GM19240 (cell line): Measurements from ENCODE around the gene CNGA3.
A peak's percentile ranks its signal among the peaks of the same experiment; 100 is the strongest.

Source experiments
- DNase-seq: peaks from one replicate; pipeline ENCODE4 v3.0.0; 2011; ENCODE audit warnings: low spot score; ENCODE audit not compliant: insufficient read length

Gene CNGA3

DNA sequence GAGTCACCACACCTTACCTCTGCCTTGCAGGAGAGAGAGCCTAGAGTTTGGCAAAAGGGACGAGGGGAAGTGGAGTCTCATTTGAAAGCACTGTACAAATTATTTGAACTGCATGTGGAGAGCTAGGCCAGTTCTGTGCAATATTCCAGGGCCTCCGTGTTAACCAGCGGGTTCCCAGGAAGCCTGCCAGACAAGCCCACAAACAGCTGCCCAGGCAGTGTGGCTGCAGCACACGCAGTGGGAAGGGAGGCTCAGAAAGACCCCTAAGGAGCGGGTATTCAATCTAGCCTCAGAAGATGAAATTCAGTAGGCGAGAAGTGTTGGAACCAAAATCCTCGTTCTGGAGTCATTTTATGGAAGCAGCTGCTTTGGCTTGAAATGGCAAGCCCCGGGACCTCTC lies 30.7 kb downstream of the CNGA3 start:
- no peak for DNase-seq

DNA sequence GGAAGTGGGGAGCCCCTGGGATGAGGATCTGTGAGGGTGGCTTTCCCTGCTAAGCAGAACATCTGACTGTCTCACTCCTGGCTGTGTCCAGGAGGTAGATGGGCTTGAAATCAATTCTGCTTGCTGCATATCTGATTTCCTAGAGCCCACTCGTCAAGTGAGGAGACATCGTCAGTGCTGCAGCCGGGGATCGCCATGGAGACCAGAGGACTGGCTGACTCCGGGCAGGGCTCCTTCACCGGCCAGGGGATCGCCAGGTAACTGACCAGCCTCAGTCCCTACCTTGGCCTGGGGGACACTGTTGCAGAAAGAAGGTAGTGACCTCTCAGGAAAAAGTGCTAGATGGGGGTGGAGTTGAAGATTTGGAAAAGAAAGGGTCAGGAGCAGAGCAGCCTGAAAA lies 31.3 kb downstream of the CNGA3 start:
- no peak for DNase-seq

DNA sequence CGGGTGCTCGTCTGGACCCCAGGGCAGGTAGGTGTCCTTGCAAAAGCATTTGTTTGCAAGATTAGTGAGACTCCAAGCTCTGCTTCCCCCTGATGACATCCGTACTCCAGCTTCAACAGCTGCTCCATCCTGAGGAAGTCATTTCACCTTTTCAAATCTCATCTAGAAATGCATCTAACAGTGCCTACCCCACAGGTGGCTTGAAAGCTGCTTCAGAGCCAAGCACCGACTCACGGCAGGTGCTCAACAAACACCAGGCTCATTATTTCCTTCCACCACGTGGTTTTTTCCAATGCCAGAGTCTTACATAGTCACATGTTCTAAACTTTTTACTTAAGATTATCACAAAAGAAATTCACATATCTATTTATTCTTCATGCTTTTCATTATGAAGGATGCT lies 31.9 kb downstream of the CNGA3 start:
- no peak for DNase-seq

DNA sequence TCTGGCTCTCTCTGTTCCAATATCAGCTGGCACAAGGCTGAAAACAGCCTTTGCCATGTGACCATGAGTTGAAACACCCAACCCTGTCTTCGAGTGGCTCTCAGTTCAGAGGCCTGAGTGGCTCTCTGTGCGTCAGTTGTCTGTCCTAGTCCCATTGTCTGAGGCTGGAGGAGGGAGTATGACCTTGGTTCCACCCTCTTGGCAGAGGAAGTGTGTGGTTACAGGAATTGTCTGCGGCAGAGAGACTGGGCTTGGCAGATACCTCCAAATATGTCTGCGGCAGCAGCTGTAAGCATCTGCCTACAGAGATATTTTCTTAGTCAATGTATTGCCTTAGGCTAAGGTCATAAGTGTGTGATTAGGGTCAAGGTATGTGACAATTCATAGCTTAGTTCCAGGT lies 32.6 kb downstream of the CNGA3 start:
- DNase-seq: no peak

DNA sequence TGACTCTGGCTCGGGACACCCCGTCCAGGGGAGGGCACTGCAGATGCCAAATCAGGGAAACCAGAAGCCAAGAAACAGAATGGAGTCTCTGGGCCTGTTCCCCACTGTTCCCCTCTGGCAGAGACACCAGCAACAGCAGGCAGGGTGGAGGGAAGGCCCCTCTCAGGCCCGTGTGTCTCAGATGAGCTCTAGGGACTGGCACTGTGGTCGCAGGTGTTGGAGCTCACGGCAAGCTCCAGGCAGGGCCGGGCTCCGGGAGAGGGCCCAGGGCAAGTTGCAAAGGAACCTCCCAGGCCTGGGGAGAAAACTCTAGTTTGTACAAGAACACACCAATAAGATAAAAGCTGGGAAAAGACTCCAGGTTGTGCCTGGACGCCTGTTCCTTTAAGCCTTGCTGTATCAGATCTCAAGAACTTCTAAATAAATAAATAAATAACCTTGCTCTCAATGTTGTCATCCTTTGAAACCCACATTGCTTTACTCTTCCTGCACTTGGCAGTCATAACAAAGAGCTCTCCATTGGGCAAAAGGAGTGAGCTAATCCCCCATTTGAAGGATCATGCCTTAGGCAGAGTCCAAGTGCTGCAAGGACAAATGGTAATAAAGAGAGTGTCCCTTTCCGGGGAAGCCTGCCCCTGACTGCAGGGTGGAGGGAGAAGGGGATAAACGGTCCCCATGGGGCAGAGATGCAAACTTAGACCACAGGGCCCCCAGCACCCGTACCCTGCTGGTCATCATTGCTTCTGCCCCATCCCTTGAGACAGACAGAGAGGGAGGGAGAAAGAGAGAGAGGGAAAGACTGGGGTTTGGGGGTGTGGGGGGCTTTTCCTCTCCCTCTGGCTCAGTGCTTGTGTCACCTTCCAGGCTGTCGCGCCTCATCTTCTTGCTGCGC lies 33.3 kb downstream of the CNGA3 start:
- DNase-seq: no peak

DNA sequence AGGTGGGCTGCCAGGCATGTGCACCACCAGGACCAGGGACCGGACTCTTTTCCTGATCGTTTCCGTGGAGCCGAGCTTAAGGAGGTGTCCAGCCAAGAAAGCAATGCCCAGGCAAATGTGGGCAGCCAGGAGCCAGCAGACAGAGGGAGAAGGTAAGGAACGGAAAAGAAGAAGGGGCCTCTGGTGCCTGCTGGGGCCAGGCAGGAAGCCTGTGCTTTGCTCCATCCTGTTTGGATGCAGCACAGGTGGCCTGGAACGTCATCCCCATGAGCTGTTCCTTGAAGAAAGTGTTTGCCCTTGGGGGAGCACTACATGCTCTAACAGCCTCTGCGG lies 33.9 kb downstream of the CNGA3 start:
- no peak for DNase-seq

DNA sequence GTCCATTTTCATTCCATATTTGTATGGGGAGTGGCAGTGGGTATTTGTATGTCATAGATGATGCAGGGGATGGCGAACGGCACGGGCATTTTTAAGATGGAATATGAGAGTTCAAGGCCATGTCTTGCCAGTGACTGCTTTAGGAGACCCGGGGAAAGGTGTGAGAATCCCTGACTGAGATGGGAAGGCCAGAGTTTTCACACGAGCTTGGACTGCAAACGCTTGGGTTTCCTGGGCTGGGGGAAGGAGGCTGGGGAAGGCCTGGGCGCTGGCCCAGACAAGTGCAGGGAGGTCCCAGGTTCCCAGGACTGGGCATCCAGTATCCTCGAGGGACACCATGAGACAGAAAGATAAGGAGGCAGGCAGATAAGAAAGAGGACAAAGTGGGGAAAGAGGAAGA lies 35.2 kb downstream of the CNGA3 start:
- no peak for DNase-seq

DNA sequence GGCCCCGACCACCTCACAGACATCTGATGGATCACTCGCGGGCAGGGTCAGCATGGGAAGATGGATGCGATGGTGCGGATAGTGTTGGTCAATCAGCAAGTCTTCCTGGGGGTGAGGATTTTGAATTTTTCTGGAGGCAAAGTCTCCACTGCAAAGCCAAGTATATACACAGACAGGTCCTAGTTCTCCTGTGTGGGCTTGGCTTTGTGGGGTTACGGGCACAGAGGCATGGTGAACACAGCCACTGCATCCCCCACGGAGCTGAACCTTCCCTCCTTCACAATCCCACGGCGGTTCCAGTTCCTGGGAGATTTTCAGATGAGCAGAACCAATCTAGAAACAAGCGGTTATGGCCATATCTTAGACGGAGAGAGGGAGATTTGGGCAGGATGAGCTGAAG lies 35.8 kb downstream of the CNGA3 start:
- no peak for DNase-seq

DNA sequence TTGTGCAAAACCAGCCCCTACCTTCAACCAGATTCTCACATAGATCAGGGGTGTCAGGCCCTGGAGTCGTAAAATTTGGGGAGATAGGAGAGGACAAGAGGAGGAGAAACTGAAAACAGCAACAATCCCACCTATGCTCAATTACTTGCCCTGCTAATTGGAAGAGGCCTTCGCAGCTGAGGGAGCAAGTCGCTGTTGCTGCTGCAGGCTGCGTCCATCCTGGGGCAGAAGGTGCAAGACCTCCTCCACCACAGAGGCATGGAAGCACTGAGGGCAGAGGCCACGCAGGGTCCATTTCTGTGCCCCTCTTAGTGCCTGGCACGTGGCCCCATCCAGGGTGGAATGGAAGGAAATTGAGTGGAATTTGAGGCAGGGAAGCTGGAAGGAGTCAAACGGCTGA lies 36.5 kb downstream of the CNGA3 start:
- no peak for DNase-seq

DNA sequence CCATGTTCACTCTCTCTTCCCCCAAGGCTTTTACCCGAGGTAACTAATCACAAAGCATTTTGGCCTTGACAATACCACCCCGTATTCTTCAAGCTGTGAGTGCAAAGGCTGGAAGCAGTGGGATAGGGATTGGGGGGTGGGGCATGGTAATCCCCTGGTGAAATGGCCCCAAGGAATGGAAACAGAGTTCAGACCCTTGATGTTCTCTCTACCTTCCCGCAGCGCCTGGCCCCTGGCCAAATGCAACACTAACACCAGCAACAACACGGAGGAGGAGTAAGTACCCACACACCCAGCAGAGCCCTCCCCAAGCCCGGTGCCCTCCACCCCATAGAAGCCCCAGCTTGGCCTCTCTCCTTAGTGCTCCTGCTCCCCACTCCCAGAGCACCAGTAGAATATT lies 36.9 kb downstream of the CNGA3 start:
- no peak for DNase-seq

DNA sequence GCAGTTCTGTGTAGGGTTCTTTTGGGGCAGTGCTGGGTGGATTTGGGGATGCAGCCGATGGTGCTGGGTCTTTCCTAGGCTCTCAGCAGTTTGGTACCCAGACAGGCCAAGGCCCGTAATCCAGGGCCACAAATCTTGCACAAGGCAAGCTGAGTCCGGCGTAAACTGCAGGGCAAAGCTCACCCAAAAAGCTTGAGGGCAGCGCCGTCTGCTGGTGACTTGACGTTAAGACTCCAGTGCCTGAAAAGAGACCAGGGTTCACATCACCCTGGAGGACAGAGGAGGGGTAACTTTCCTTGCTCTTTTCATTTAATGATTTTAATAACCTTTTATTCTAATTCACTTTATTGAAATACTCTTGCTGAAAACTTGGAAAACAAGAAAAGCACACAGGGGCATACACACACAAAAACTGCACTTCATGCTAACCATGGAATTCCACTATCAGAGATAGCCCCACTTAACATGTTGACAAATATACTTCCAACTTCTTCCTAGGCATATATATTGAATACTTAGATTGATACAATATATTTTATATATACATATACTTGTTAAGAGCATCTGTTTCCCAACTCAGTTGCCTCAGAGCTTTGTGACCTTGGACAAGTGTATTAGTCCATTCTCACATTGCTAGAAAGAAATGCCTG lies 38.9 kb downstream of the CNGA3 start:
- DNase-seq: peak; percentile 93

DNA sequence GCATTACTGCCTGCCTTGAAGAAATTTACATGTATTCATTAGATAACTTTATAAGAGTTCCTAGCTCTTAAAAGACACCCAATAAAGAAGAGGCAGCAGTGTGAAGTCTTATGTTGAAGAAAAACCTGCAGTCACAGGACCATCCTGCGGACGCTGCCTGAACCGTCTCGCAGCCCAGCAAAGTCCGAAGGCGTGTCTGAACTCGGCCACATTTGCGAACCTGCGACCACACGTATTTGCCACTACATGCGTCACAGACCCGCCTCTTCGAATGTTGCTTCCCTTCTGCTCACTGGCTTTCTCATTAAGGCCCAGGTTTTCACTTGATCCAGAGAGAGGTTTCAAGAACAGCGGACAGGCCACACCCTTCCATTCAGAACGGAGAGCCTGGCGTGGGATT lies 41.2 kb downstream of the CNGA3 start:
- DNase-seq: no peak

DNA sequence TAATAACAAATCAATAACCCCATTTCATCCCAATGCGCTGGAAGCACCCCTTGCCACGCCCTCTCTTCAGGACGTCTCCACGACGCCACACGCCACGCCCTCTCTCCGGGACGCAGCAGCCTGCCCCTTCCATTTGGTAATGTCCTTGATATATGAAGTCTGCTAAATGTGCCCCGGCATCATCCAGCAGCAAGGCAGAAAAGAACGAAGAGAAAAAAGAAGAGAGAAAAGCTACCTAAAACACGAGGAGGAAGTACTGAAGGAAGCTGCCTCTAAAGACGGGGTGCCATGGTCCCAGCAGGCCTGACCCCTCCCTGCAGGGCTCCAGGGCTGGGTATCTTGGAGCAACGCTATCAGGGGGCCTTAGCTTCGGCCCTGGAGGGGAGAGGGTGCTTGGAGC lies 41.8 kb downstream of the CNGA3 start:
- no peak for DNase-seq

DNA sequence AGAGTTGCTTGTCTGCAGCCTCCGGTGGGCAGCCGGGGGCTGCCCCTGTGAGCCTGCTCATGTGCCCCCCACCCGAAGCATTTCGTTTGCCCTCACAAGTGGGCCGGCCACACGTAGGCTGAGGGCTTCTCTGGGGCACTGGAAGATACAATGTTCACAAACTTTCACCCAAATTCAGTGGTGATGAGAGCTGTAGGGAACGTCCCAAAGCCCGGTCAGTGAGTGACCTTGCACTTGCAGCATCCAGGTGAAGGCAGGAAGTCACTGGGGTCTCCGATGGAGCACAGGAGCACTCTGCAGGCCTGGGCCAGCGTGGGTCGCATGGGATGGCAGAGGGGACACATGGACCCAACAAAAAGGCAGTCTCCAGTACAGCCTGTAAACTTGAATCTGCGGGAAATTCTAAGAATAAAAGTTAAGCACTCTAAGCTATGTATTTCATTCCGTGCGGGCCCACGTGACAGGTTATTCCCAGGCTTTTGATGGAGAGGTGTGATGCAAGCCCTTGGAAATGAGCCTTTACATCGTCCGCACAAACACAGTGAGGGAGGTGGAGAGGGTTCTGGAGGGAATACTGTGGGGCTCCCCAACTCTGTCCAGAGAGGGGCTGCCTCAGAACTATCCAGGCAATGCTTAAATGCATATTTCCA lies 42.5 kb downstream of the CNGA3 start:
- no peak for DNase-seq

DNA sequence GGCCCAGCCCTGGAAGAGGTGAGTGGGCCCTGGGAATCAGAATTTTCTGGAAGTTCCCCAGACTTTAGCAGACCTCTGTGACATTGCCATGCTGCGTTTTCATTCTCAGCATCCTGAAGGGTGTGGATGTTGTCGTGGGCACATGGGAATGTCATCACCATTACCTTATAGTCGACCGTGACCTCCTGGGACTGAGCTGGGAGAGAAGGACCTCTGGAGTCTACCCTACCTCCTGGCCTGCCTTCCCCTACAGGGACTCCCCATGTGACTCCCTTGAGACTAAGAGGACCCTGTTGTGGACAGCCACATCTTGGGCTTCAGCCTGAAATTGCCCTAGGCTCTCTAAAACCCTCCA lies 43.0 kb downstream of the CNGA3 start:
- DNase-seq: no peak

DNA sequence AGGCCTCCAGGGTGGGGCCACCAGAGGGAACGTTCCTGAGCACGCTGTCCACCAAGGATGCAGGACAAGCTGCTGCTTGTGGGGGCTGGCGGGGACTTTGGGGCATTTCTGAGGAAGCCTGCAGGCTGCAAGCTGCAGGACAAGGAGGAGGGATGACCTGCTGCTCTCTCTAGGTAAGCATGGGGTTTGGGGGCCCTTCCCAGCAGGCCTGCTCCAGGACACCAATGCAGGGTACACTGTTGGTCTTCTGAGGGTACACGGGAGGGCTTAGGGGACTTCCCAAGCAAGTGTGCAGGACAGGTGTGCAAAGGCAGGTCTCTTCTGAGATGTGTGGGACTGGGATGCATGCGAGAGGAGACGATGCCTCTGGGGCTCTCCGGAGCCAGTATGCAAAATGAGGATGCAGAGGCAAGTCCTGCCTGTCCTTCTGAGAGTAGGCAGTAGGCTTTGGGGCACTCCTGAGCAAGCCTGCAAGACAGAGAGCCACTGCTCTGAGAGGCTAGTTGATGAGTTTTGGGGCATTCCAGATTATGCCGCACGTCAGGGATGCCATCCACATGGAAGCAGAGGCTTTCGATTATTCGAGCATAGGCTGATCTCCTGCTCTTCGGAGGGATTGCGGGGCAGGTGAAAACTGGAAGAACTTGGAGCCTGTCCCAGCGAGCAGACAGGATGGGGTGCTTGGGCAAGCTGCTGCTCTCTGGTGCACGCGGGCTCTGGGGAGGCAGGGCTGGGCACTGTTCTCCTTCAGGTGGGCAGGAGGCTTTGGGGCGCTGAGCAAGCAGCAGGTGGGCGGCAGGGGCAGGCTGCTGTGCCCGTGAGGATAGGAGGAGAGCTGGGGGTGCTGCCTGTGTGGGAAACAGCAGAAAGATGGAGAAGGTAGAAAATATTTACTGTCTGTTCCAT lies 44.6 kb downstream of the CNGA3 start:
- no peak for DNase-seq

DNA sequence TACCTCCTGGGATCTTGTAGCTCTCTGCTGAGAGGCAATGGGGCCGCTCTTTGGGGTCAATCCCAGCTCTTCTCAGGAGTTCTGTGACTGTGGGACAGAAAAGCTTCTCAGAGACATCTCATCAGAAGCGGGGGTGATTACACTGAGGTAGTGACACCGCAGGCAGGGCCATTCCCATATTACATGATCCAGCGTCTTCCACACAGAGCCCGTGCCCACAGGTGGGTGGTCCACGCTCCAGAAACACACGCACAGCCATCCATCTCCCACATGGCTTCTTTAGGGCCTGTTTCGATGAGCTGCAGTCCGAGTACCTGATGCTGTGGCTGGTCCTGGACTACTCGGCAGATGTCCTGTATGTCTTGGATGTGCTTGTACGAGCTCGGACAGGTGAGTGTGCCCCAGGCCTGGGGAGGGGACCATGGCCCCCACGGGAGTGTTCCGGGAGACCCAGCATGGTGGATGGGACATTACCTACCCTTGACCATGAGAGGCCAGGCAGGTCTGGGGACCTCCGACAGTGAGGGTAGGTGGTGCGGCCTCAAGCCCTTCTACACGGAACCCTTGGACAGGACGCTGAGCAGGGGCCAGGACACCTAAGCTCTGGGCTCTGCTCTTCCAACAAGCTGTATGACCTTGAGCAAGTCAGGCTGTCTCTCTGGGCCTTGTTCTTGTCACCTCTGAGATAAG lies 45.5 kb downstream of the CNGA3 start:
- DNase-seq: no peak

DNA sequence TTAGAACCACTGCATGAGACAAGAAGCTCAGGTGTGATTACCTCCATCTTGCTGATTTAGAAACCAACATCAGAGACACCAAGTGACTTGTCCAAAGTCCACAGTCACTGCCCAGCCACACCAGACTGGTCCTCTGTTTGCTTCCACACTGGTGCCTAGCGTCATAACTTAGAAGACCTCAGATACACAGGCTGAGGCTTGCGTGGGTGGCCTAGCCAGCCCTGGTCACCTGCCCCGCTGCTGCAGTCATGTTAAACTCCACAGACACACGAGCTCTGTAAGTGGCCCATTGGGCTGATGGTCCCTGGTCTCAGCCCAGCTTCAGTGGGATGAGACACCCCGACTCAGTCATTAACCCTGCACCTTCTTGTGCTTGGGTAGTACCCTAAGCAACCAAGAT lies 47.1 kb downstream of the CNGA3 start:
- no peak for DNase-seq

DNA sequence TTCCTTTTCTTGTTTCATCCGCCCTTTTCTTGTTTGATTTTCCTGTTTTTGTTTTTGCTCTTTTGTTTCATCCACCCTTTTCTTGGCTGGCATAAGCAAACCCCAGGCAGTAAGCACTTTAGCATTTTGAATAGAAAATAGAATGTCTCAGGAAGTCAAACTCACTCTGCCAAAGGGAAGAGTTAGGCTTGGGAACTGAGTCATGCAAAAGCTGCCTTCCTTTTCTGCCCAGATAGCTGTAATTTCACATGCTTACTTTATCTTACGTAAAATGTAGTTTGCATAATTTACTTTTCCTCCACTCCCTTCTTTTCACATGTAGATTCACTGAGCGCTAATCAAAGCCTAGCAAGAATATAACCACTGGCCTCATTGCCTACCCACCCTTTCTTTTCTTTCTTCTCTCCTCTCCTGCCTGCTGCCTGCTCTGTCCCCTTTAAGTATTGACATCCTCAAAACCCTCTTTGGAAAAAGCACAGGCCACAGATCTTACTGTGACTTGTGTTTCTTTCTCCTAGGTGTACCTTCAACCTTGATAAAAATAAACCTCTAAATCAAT lies 48.4 kb downstream of the CNGA3 start:
- no peak for DNase-seq

DNA sequence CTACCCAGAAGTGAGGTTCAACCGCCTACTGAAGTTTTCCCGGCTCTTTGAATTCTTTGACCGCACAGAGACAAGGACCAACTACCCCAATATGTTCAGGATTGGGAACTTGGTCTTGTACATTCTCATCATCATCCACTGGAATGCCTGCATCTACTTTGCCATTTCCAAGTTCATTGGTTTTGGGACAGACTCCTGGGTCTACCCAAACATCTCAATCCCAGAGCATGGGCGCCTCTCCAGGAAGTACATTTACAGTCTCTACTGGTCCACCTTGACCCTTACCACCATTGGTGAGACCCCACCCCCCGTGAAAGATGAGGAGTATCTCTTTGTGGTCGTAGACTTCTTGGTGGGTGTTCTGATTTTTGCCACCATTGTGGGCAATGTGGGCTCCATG lies 49.7 kb downstream of the CNGA3 start:
- DNase-seq: no peak
